GM04504 (cell line): Measurements from ENCODE around the gene SYDE2.
A peak's percentile ranks its signal among the peaks of the same experiment; 100 is the strongest.
"Not testable (repeated sequence)": the region's sequence is repeated elsewhere in the genome, so short reads cannot be mapped to it uniquely, and the experiment has no call there.

Experiments
- DNase-seq: peaks from one replicate; pipeline ENCODE4 v3.0.0-alpha.2; 2012; ENCODE audit warnings: low read depth

SYDE2 gene

GRCh38 chr1:85166351-85166750 is 34.5 kb downstream of the SYDE2 start:
- DNase-seq, result no peak

- DNase-seq, result no peak
Measured at GRCh38 chr1:85158910-85159309, 41.9 kb downstream of the SYDE2 start.

GRCh38 chr1:85157436-85157835 is 43.4 kb downstream of the SYDE2 start:
- no peak for DNase-seq

- DNase-seq, result no peak
Measured at GRCh38 chr1:85153149-85153891, 47.5 kb downstream of the SYDE2 start.

- DNase-seq, result no peak
Measured at GRCh38 chr1:85151446-85151845, 49.4 kb downstream of the SYDE2 start.

- DNase-seq, result no peak
Measured at GRCh38 chr1:85149805-85150204, 51.0 kb downstream of the SYDE2 start.

GRCh38 chr1:85148524-85149250 is 52.1 kb downstream of the SYDE2 start:
- DNase-seq, result peak; percentile 24

GRCh38 chr1:85146972-85147359 is 53.9 kb downstream of the SYDE2 start:
- DNase-seq, result no peak

GRCh38 chr1:85146298-85146971 is 54.4 kb downstream of the SYDE2 start:
- DNase-seq, result not testable (repeated sequence)

- no peak for DNase-seq
Measured at GRCh38 chr1:85144351-85144750, 56.5 kb downstream of the SYDE2 start.

GRCh38 chr1:85142753-85143152 is 58.1 kb downstream of the SYDE2 start:
- no peak for DNase-seq

GRCh38 chr1:85138439-85138838 is 62.4 kb downstream of the SYDE2 start:
- not testable (repeated sequence) for DNase-seq

- no peak for DNase-seq
Measured at GRCh38 chr1:85137660-85138059, 63.2 kb downstream of the SYDE2 start.

GRCh38 chr1:85135392-85135798 is 65.4 kb downstream of the SYDE2 start:
- no peak for DNase-seq

- peak; percentile 21 for DNase-seq
Measured at GRCh38 chr1:85134583-85135391, 66.0 kb downstream of the SYDE2 start.

GRCh38 chr1:85133565-85134159 is 67.2 kb downstream of the SYDE2 start:
- DNase-seq, result no peak

- no peak for DNase-seq
Measured at GRCh38 chr1:85132078-85132720, 68.6 kb downstream of the SYDE2 start.

GRCh38 chr1:85128316-85128715 is 72.5 kb downstream of the SYDE2 start:
- DNase-seq, result no peak

- DNase-seq, result no peak
Measured at GRCh38 chr1:85125891-85126290, 74.9 kb downstream of the SYDE2 start.

- DNase-seq, result no peak
Measured at GRCh38 chr1:85124091-85124490, 76.7 kb downstream of the SYDE2 start.

- no peak for DNase-seq
Measured at GRCh38 chr1:85122169-85122568, 78.6 kb downstream of the SYDE2 start.
